ENCODE results near the gene IL24.

- TF ChIP-seq POLR2A (IDR thresholded peaks at IDR 0.05; ENCODE audit: low read depth) (no peak), CTCF (IDR thresholded peaks at IDR 0.05) (no peak)
Observed at GRCh38 chr1:206886831-206887230, 10.4 kb upstream of the IL24 start.

Measured in esophagus muscularis mucosa (tissue), 3 donors.